Hepatocyte (in vitro differentiated cells): ENCODE results near the gene PARK7. TPM values are rescaled to one million over a fixed set of nuclear protein-coding genes. Genes with fewer than 3 reads are reported as not detected.
"Not testable (repeated sequence)": the region's sequence is repeated elsewhere in the genome, so short reads cannot be mapped to it uniquely, and the experiment has no call there.

Experiments used
- DNase-seq: peaks from one replicate; pipeline ENCODE4 v3.0.0-alpha.2; 2016; ENCODE audit warnings: low spot score
- H2AFZ ChIP-seq: fragments of 200-600 bp; sonication (generic); 2 replicates; pipeline ENCODE4 v1.6.0; 2016; ENCODE audit warnings: antibody characterized with exemption, mild to moderate bottlenecking
- H3K27ac ChIP-seq: fragments of 200-600 bp; sonication (generic); 2 replicates; pipeline ENCODE4 v1.5.1; 2016; ENCODE audit warnings: mild to moderate bottlenecking
- H3K27me3 ChIP-seq: fragments of 200-600 bp; sonication (generic); 2 replicates; pipeline ENCODE4 v1.6.1; 2016
- H3K36me3 ChIP-seq: fragments of 200-600 bp; sonication (generic); replicated peaks from 2 replicates; pipeline ENCODE4 v1.5.1; 2016; ENCODE audit warnings: low read depth; ENCODE audit not compliant: insufficient read depth
- H3K4me1 ChIP-seq: fragments of 200-600 bp; sonication (generic); 2 replicates; pipeline ENCODE4 v1.5.1; 2016; ENCODE audit warnings: mild to moderate bottlenecking, moderate library complexity; ENCODE audit not compliant: insufficient read depth
- H3K4me2 ChIP-seq: fragments of 200-600 bp; sonication (generic); 2 replicates; pipeline ENCODE4 v1.6.0; 2016
- H3K4me3 ChIP-seq: fragments of 200-600 bp; sonication (generic); 2 replicates; pipeline ENCODE4 v1.5.1; 2016; ENCODE audit warnings: mild to moderate bottlenecking
- H3K79me2 ChIP-seq: fragments of 200-600 bp; sonication (generic); 2 replicates; pipeline ENCODE4 v1.6.0; 2017; ENCODE audit warnings: mild to moderate bottlenecking
- H3K9me2 ChIP-seq: fragments of 200-600 bp; sonication (generic); replicated peaks from 2 replicates; pipeline ENCODE4 v1.6.0; 2017; ENCODE audit warnings: mild to moderate bottlenecking; ENCODE audit not compliant: insufficient read depth
- H3K9me3 ChIP-seq: fragments of 200-600 bp; sonication (generic); 2 replicates; pipeline ENCODE4 v1.5.1; 2016; ENCODE audit warnings: low read depth, mild to moderate bottlenecking
- H4K20me1 ChIP-seq: fragments of 200-600 bp; sonication (generic); 2 replicates; pipeline ENCODE4 v1.6.0; 2016; ENCODE audit warnings: mild to moderate bottlenecking; ENCODE audit not compliant: insufficient read depth, poor library complexity, severe bottlenecking
- EZH2 ChIP-seq: fragments of 200-600 bp; sonication (generic); IDR thresholded peaks from 2 replicates; pipeline ENCODE4 v1.6.1; 2016; ENCODE audit warnings: antibody characterized with exemption, mild to moderate bottlenecking, borderline replicate concordance
- EZH2phosphoT487 ChIP-seq: fragments of 200-600 bp; sonication (generic); IDR thresholded peaks from one replicate; pipeline ENCODE4 v1.6.1; 2018; ENCODE audit warnings: antibody characterized with exemption, mild to moderate bottlenecking, low read depth, moderate library complexity; ENCODE audit not compliant: unreplicated experiment, severe bottlenecking
- WGBS: methylation state at CpG from one replicate; pipeline ENCODE4 v1.1.6; 2016; ENCODE audit warnings: low lambda C conversion rate; ENCODE audit errors: missing lambda C conversion rate; 5-methylcytosine and 5-hydroxymethylcytosine counted together
- polyA plus RNA-seq: library from polyadenylated mRNA; unstranded; fragments of >200 nt; fragmentation: Nextera tagmentation; extraction: Ambion mirVana; gene quantifications from 2 replicates; pipeline ENCODE4 v1.2.1, GENCODE V29; 2016
- total RNA-seq: library from RNA; depleted of rRNA; stranded (reverse); fragments of >200 nt; gene quantifications from 2 replicates; pipeline ENCODE4 v1.2.3, GENCODE V29; 2014
- TF ChIP-seq, protein P1 (sequence below): fragments of 200-600 bp; sonication (generic); IDR thresholded peaks from 2 replicates; pipeline ENCODE4 v1.5.1; 2016; ENCODE audit warnings: antibody characterized with exemption, mild to moderate bottlenecking; ENCODE audit not compliant: poor library complexity

PARK7 gene
- total and polyA plus RNA-seq, 2 experiments from 2014 or later = 166 to 395 TPM

DNA sequence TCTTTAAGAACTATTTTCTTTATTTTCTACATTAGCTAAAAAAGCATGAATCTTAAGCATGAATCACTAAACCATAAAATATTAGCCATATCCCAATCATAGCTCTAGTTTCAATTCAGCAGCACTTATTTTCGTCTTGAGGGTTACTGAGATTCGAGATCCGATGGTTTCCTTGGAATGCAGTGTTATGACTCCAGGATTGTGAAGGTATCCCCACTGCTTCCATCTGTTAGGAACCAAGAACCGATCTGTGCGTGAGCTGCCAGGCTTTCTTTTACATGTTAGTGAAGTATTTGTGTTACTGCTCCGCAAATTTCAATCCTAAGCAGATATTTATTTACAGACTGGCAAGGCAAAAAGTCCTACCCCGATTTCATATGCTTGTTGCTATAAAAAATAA is 39.7 kb upstream of the PARK7 start:
- Histone ChIP-seq H3K27ac (no peak overlapping the region), H3K4me2 (no peak overlapping the region), H3K79me2 (no peaks in the 10 kb centered on the region), H3K9me2 (no peaks in the 10 kb centered on the region), H3K36me3 (no peaks in the 10 kb centered on the region), H3K4me1 (no peaks in the 10 kb centered on the region), H3K27me3 (peaks cover 9% of the 10 kb centered on the region), H3K4me3 (no peak overlapping the region), H2AFZ (no peak overlapping the region), H4K20me1 (no peaks in the 10 kb centered on the region), H3K9me3 (no peaks in the 10 kb centered on the region)
- TF ChIP-seq EZH2phosphoT487 (no peak), EZH2 (no peak)
- TF ChIP-seq, protein P1, sequence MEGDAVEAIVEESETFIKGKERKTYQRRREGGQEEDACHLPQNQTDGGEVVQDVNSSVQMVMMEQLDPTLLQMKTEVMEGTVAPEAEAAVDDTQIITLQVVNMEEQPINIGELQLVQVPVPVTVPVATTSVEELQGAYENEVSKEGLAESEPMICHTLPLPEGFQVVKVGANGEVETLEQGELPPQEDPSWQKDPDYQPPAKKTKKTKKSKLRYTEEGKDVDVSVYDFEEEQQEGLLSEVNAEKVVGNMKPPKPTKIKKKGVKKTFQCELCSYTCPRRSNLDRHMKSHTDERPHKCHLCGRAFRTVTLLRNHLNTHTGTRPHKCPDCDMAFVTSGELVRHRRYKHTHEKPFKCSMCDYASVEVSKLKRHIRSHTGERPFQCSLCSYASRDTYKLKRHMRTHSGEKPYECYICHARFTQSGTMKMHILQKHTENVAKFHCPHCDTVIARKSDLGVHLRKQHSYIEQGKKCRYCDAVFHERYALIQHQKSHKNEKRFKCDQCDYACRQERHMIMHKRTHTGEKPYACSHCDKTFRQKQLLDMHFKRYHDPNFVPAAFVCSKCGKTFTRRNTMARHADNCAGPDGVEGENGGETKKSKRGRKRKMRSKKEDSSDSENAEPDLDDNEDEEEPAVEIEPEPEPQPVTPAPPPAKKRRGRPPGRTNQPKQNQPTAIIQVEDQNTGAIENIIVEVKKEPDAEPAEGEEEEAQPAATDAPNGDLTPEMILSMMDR = no peak
- WGBS = 95% methylated on average over 7 of the region's 7 CpGs
- DNase-seq = no peak

DNA sequence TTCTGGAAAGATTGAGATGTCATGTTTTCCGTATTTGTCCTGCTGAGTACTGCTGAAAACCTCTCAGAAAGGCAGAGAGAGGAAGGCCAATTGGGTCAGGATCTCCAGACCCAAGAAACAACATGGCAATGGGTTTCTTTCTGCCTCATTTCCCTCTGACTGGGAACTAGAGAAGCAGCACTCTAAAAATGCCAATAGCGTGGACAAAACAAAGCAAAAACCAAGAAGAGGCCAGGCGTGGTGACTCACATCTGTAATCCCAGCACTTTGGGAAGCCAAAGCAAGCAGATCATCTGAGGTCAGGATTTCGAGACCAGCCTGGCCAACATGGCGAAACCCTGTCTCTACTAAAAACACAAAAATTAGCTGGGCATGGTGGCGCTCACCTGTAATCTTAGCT is 39.2 kb upstream of the PARK7 start:
- H3K4me2 ChIP-seq = no peak overlapping the region

DNA sequence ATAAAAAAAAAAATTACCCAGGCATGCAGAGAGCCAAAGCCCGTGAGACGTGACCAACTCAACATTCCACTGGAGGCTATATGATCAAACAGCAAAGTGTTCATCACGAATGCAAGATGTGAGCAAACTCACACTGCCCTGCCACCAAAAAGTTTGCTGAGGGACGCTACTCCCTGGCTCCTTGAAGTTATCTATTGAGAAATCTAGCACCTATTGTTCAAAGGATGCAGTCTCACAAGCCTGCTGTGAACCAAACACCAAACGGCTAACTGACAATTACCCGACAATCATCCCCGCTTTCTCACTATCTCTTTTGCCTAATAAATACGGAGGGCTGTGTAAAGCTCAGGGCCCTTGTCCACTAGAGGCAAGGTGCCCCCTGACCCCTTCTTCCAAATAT is 34.5 kb upstream of the PARK7 start:
- H3K4me2 ChIP-seq, H3K4me3 ChIP-seq, H4K20me1 ChIP-seq, H3K4me1 ChIP-seq, H3K9me3 ChIP-seq, H3K79me2 ChIP-seq, H3K27ac ChIP-seq, DNase-seq, H3K36me3 ChIP-seq, H2AFZ ChIP-seq, H3K9me2 ChIP-seq: not testable (repeated sequence)
- H3K27me3 ChIP-seq = peaks cover 24% of the 10 kb centered on the region
- WGBS = 54% methylated on average over 8 of the region's 8 CpGs

More for the DNA sequence above, 39.2 kb upstream of the PARK7 start:
- no peaks in the 10 kb centered on the region for H3K9me2 ChIP-seq
- H3K27ac ChIP-seq = no peak overlapping the region
- H3K79me2 ChIP-seq = no peaks in the 10 kb centered on the region
- TF ChIP-seq EZH2 = no peak
- TF ChIP-seq, protein P1 = no peak
- TF ChIP-seq EZH2phosphoT487 = no peak
- H2AFZ ChIP-seq = no peak overlapping the region
- H3K4me3 ChIP-seq = no peak overlapping the region
- H3K9me3 ChIP-seq = no peaks in the 10 kb centered on the region
- H3K36me3 ChIP-seq = no peaks in the 10 kb centered on the region
- no peaks in the 10 kb centered on the region for H4K20me1 ChIP-seq
- DNase-seq = no peak
- WGBS = 92% methylated on average over 6 of the region's 6 CpGs
- H3K27me3 ChIP-seq = peaks cover 14% of the 10 kb centered on the region
- H3K4me1 ChIP-seq = no peaks in the 10 kb centered on the region

DNA sequence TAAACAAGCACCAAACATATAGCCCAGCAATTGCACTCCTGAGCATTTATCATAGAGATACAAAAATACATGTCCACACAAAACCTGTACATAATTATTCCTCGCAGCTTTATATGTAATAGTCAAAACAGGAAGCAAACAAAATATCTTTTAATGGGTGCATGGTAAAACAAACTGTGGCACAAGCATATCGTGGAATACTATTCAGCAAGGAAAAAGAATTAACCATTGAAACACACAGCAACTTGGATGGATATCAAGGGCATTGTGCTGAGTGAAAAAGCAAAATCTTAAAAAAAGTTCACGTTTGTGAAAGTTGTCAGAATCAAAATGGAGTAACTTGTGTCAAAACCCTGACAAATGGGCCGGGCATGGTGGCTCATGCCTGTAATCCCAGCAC is 33.3 kb upstream of the PARK7 start:
- 91% methylated on average over 4 of the region's 4 CpGs for WGBS
- Histone ChIP-seq H4K20me1 (no peaks in the 10 kb centered on the region), H3K4me2 (no peak overlapping the region), H3K4me1 (no peaks in the 10 kb centered on the region), H3K36me3 (no peaks in the 10 kb centered on the region), H3K9me3 (no peaks in the 10 kb centered on the region), H3K9me2 (no peaks in the 10 kb centered on the region), H3K4me3 (no peak overlapping the region), H3K79me2 (no peaks in the 10 kb centered on the region), H3K27ac (no peak overlapping the region), H2AFZ (no peak overlapping the region), H3K27me3 (peaks cover 24% of the 10 kb centered on the region)
- DNase-seq = no peak
- TF ChIP-seq, protein P1 = no peak
- TF ChIP-seq EZH2phosphoT487 (no peak), EZH2 (no peak)
